Astrocyte (in vitro differentiated cells and primary cell): Measurements from ENCODE around the gene LHFPL3.

ENCODE experiments used
- CTCF ChIP-seq: IDR thresholded peaks from 2 replicates; pipeline ENCODE4 v1.5.1; 2011; ENCODE audit warnings: low read depth, mild to moderate bottlenecking, inconsistent platforms, low read length, moderate library complexity; ENCODE audit not compliant: insufficient read depth
- EZH2 ChIP-seq: IDR thresholded peaks from 2 replicates; pipeline ENCODE4 v1.6.1; 2012; ENCODE audit warnings: mild to moderate bottlenecking, low read length, inconsistent platforms; ENCODE audit not compliant: insufficient read depth

- no peak for TF ChIP-seq CTCF
- no peak for TF ChIP-seq EZH2
Observed at GRCh38 chr7:104552102-104552501, 223.7 kb downstream of the LHFPL3 start.
